ENCODE data around the gene FASTKD1.

FASTKD1 gene

GRCh38 chr2:169480079-169480465, 93.6 kb downstream of the FASTKD1 start:
- peak overlapping the region; percentile 64 for H3K4me3 ChIP-seq (ENCODE audit: low read depth, low read length)
- no peak for TF ChIP-seq CTCF (IDR thresholded peaks at IDR 0.05; ENCODE audit: low read depth, low read length)

All from WI38 (cell line).